Stimulated activated CD8-positive, alpha-beta memory T cell treated with anti-CD3 and anti-CD28 coated beads, Interleukin-15, amount 100 ng/mL, for 24 hours (primary cell): Measurements from ENCODE around the gene FECH.
"Not testable (repeated sequence)": the region's sequence is repeated elsewhere in the genome, so short reads cannot be mapped to it uniquely, and the experiment has no call there.

ENCODE experiments used
- DNase-seq: peaks from one replicate; pipeline ENCODE4 v3.0.0-alpha.2; 2020; ENCODE audit warnings: low read depth

FECH gene

DNA sequence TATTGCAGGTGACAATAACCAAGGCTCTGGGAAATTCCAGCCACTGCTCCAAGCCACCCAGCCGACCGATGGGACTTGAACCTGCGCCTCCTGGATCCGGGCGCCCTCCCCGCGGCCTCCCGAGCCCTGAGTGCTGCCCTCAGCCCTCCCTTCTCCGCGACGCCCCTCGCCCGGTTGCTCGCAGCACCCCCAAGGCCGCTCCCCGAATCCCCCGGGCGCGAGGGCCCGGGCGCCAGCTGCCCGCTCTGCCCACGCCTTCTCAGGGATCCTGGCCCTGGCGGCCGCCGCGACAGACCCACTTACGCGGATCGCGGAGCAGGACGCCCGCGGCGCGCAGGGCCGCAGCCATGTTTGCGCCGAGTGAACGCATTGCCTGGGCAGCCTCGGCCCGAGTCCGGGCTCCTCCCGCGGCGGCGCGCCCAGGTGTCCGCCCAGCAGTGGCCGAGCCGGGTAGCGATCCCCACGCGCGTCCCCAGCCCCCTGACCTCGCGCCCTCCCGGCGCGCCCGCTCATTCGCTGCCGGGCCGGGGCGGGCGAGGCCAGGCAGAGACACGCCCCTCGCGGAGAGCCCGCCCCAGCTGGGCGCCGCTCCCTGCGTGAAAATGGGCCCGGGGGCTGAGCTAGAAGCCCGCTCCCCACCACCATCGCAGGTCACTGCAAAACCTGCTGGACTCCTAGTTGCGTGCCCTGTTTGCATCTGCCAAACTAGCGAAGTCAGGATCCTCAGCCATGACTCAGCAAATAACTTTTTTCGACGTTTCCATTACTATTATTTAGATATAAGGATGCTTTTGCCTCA lies at the start of gene FECH:
Gene FECH, minus strand, starts transcription at position 452 of the 799 bp plus-strand sequence. Its CDS starts 82 bp downstream, at position 370.
- peak; percentile 29 for DNase-seq

DNA sequence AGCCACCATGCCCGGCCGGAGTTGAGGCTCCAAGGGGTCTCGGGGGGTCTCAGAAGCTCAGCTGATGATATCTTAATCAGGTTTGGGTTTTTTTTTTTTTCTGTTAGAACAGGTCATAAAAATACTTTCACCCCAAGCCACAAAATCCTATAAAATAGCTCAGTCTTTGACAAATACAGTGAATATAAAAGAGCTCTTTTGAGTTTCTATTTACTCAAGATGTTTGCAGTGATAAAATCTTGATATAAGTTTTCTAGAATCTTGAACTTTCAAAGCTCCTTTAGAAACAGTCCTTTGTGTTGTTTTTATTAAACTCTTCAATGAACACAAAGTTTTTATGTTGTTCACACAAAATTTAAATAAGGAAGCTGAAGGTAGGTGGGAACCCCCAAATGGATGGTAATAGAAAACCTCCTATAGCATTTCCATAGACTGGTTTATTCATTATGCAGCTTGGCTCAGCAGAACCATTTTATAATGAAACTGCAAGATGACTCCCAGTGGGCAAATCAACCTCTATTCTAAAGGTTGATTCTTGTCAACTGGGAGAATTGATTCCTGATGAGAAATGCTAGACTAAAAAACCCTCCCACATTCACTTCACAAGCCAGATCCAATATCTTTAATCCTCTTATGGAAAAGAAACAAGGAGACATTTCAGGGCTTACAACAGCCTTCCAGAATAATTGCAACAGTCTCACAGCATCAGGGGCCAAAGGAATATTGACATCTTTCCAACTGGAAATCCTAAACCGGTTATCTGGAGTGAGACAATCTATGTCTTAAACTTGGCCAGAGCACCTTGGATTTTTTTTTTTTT lies 48.7 kb upstream of the FECH start:
- no peak for DNase-seq

DNA sequence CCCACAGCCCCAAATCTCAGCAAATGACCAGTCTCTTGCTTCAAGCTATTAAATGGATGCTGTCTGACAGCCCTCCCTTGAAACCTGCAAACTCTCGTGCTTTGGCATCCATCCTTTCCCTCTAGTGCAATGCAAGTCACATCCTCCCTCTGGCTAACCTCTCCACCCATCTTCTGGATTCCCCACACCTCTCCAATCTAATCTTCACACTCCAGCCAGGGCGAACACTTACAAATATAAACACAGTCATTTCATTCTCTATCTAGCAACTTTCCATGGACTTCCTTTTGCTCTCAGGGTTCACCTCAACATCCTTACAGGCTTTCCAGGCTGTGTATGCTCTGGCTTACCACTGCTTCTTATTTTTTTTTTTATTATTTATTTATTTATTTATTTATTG lies 45.2 kb upstream of the FECH start:
- DNase-seq = no peak

DNA sequence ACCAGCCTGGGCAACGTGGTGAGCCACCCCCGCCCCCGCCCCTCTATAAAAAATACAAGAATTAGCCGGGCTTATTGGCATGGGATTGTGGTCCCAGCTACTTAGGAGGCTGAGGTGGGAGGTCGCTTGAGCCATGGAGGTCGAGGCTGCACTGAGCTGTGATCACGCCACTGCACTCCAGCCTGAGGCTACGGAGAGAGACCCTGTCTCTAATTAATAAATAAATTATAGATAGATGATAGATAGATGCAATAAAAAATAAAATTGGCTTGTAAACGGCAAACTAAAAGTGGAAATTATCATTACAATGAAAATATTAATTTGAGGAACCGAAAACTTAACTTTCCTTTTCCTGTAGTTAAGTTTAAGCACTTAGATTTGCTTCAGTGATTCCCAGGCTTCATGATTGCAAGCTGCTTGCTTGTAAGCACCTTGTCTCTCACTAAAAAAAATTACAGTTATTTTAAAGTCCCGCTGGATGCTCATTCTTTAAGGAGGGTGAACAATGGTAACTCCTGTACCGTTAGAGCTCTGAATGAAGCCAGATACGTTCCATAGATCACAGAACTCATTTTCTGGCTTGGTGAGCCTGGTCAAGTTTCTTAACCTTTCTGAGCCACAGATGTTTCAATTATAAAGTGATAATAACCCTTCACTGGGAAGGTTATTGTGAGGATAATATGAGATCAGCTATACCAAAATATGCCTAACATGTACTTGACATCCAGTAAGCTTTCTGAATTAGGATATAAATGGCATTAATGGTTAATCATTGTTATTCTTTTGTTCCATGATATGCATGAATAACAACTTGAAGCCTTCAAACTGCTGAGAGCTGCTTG lies 44.5 kb upstream of the FECH start:
- no peak for DNase-seq

DNA sequence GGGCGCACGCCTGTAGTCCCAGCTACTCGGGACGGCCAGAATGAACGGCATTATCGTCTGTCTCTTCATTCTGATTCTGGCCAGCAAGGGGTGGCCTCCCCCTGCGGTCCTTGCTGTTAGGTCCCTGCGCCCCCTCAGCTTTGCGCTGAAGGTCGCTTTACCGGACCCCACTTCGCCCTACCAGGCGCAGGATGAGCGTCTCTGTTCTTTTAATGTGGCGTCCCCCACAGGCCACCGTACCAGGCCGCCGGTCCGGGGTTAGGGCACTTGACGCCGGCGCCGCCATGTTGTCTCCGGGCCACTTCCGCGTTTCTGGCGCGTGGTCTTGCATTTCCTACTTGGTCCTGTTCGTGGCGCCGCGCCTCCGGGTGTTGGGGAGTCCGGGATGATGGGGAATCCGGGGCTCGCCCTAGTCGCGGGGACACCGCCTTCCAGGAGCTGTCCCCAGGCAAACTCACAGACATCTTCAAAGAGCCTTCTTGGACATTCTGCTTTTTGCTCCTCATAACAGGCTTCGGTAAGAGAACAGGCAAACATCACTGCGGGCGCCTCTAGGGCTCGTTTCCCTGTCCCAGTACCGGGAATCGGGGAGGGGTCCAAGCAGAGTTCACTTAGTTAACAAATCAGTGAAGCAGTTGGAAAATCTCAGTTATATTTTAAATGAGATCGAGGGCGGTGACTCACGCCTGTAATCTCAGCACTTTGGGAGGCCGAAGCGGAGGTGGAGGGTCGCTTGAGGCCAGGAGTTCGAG lies 43.7 kb upstream of the FECH start:
- DNase-seq = peak; percentile 81

- DNase-seq = no peak
Measured at GRCh38 chr18:57629422-57629821, 42.9 kb upstream of the FECH start.

DNA sequence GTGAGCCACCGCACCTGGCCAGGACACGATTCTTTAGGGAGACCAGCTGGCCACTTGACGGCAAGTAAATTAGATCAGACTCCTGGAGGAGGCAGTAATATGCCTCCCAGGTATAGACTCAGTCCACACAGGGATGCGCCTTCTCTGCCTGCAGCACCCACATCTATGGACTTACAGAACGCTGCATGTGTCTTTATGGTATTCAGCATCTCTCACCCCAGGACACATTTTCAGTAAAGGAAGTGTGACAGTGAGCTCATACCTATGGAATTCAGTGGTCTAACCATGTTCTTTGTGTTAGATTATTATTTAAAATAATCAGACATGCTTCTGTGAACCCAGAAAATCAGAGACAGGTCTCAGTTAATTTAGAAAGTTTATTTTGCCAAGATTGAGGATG lies 41.0 kb upstream of the FECH start:
- DNase-seq = no peak

GRCh38 chr18:57624988-57625387 lies 38.5 kb upstream of the FECH start:
- no peak for DNase-seq

DNA sequence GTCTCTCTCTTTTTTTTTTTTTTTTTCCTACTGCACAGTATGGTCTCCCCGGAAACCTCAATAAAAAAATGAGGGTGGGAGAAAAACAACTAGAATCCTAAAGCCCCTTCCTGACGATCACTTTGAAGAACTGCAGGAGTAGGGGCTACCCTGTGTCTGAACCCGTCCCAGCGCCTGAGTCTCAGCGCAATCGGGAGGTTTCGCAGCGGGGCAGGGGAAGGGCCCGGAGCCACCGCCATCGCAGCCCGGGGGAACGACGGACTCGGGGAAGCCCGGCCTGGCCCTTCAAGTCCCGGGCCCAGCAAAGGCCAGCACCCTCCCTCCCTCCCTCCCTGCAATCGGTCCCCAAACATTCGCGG lies 34.7 kb upstream of the FECH start:
- peak; percentile 6 for DNase-seq

DNA sequence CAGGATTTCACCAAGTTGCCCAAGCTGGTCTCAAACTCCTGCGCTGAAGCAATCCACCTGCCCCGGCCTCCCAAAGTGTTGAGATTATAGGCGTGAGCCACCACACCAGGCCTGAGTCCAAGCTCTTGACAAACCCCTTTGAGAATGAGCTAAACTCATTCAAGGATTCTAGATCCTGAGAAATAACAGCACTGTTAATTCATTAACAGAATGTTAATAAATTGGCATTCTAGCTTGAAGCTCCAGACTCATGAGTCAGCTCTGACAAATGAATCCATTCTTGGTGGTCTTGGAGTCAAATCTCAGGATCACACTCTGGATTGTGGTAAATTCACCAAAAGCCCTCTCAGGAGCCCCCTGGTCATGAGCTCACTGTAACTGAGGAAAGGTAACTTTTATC lies 33.4 kb upstream of the FECH start:
- DNase-seq = no peak

GRCh38 chr18:57618910-57619309 lies 32.4 kb upstream of the FECH start:
- no peak for DNase-seq

GRCh38 chr18:57603871-57604270 lies 17.4 kb upstream of the FECH start:
- DNase-seq = no peak

- no peak for DNase-seq
Measured at GRCh38 chr18:57595347-57595746, 8.8 kb upstream of the FECH start.

- not testable (repeated sequence) for DNase-seq
Measured at GRCh38 chr18:57592716-57593115, 6.2 kb upstream of the FECH start.

DNA sequence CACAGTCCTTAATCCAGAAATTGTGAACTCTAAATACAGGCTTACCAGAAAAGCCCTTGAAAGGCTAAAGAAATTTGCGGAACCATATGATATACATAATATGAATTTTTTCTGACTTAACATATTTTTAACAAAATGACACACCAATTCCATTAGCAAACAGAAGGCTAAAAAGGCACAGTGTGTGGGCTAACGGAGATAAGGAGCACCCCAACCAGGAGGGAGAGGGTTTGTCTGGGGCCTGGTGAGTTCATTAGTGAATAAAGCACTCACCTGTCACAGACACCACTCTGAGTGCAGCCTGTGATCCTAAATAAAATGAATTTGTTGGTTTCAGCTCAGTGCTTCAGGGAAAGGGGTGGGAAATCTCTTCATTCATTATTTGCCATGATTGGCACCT lies 2.7 kb upstream of the FECH start:
- DNase-seq = no peak

- DNase-seq = no peak
Measured at GRCh38 chr18:57587098-57587661, 678 bp upstream of the FECH start.

DNA sequence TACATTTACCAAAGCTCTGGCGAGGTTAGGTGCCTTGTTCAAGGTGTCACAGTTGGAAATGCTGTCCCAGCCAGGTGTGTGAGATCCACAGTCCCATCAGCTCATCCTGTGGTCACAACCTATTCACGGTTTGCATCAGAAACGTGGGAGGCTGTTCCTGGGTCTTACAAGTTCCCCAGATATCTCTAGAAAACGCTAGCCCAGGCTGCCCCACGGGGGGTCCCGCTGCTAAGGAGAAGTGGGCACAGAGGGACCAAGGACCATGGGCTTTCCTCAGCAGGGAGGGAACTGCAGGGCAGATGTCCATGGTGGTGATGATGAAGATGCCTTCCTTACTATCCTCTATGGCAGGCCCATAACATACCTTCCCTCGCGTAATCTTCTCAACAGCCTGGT lies 649 bp downstream of the FECH start:
- DNase-seq = no peak

DNA sequence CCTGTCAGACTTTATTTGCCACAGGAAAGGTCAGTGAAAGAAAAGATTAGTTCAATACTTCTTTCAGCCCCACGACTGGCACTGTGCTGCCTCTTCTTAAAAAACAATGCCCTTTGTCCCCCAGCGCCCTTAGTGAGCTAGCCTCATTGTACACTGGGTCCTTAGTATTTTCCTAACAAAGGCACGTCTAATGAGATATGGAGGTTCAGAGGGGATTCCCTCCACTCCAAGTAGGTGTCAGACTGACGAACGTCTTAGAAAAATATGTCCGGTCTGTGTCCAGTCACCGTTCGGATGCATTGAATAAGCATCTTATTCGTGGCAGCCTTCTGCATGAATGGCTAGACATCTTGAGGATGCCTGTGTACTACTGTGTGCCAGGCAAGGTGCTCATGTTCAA lies 1.1 kb downstream of the FECH start:
- DNase-seq = no peak

- DNase-seq = no peak
Measured at GRCh38 chr18:57584444-57584843, 2.1 kb downstream of the FECH start.

DNA sequence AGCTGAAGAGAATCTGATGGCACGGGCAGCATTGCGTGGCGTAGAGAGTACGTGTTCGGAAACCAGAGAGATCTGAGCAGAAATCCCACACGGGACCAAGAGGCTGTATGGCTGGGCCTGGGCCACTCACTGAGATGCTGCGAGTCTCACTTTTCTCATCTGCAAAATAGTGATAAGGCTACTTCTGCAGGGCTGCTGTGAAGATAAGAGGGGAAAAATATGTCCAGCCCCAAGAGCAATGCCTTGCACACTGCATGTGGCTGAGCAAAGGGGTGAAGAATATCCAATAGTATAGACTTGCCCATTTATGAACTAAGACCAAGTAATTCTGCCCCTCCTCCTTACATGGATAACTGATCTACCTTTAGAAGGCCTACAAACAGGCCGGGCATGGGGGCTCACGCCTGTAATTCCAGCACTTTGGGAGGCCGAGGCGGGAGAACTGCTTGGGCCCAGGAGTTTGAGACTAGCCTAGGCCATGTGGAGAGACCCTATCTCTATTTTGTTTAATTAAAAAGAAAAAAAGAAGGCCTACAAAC lies 3.1 kb downstream of the FECH start:
- no peak for DNase-seq

DNA sequence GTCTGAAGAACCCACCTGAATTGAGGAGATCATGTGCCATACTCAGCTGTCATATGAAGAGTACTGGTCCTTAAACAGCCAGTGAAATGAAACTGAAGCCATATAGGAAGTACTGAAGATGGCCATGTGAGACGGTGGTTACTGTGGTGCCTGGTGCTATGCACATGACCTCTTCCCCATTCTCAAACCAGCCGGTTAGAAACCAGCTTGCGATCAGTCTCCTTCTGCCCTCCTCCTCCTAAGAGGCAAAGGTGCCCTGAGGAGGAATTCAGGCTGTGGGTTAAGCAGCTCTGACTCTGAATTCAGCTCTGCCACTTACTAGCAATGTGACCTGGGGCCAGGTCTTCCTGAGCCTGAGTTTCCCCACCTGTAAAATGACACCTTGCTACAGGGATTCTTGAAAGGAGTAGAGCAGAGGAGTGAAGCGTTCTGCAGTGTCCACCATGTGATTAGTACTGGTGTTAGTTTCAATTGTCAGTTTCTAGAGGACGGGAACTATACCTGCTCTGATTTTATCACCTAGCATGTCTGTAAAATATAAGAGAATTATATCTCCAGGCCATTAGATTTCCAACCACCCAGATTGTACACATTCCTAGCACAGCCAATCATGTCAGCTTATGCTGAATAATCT lies 5.1 kb downstream of the FECH start:
- no peak for DNase-seq
